HS-27A (cell line): Measurements from ENCODE around the gene TAL1.
"Not testable (repeated sequence)": the region's sequence is repeated elsewhere in the genome, so short reads cannot be mapped to it uniquely, and the experiment has no call there.

Source experiments
- DNase-seq: peaks from one replicate; pipeline ENCODE4 v3.0.0-alpha.2; 2012; ENCODE audit warnings: low read depth, missing footprints

TAL1 gene

GRCh38 chr1:47232187-47232874 lies at the start of gene TAL1:
Gene TAL1, minus strand, starts transcription at chr1:47232225. Its CDS starts 6,337 bp downstream, at chr1:47225888.
- DNase-seq, result no peak

GRCh38 chr1:47280142-47280541 lies 48.1 kb upstream of the TAL1 start:
- no peak for DNase-seq

GRCh38 chr1:47276850-47277249 lies 44.8 kb upstream of the TAL1 start:
- DNase-seq, result no peak

GRCh38 chr1:47275811-47276210 lies 43.8 kb upstream of the TAL1 start:
- not testable (repeated sequence) for DNase-seq

GRCh38 chr1:47265529-47265928 lies 33.5 kb upstream of the TAL1 start:
- DNase-seq, result not testable (repeated sequence)

- DNase-seq, result peak; percentile 11
Observed at GRCh38 chr1:47262787-47263413, 30.9 kb upstream of the TAL1 start.

GRCh38 chr1:47257224-47257623 lies 25.2 kb upstream of the TAL1 start:
- DNase-seq, result no peak

GRCh38 chr1:47252795-47253194 lies 20.8 kb upstream of the TAL1 start:
- DNase-seq, result no peak

GRCh38 chr1:47252369-47252768 lies 20.3 kb upstream of the TAL1 start:
- DNase-seq, result no peak

GRCh38 chr1:47249755-47250154 lies 17.7 kb upstream of the TAL1 start:
- no peak for DNase-seq

- no peak for DNase-seq
Observed at GRCh38 chr1:47244339-47244862, 12.4 kb upstream of the TAL1 start.

- no peak for DNase-seq
Observed at GRCh38 chr1:47243910-47244309, 11.9 kb upstream of the TAL1 start.

- no peak for DNase-seq
Observed at GRCh38 chr1:47241114-47242113, 9.4 kb upstream of the TAL1 start.

GRCh38 chr1:47238935-47239592 lies 7.0 kb upstream of the TAL1 start:
- DNase-seq, result no peak

GRCh38 chr1:47235806-47236205 lies 3.8 kb upstream of the TAL1 start:
- DNase-seq, result no peak

- DNase-seq, result no peak
Observed at GRCh38 chr1:47235241-47235681, 3.2 kb upstream of the TAL1 start.

GRCh38 chr1:47233186-47233585 lies 1.2 kb upstream of the TAL1 start:
- DNase-seq, result no peak

GRCh38 chr1:47231301-47232186 lies 481 bp downstream of the TAL1 start:
- no peak for DNase-seq

GRCh38 chr1:47230692-47231300 lies 1.2 kb downstream of the TAL1 start:
- DNase-seq, result no peak
